PC-3 (cell line): ENCODE measurements around the gene NXPE4.

Source experiments
- CTCF ChIP-seq: fragments of 300-600 bp; sonication (generic); conservative IDR thresholded peaks from 2 replicates; pipeline ENCODE4 v1.5.1; 2017; ENCODE audit warnings: antibody characterized with exemption, low read depth, mild to moderate bottlenecking, low read length
- EZH2 ChIP-seq: fragments of 300-600 bp; sonication (generic); IDR thresholded peaks from one replicate; pipeline ENCODE4 v1.6.1; 2017; ENCODE audit warnings: antibody characterized with exemption, mild to moderate bottlenecking, low read length; ENCODE audit not compliant: unreplicated experiment
- EZH2phosphoT487 ChIP-seq: fragments of 300-600 bp; sonication (generic); IDR thresholded peaks from 2 replicates; pipeline ENCODE4 v1.6.1; 2018; ENCODE audit warnings: mild to moderate bottlenecking, antibody characterized with exemption, low read length, borderline replicate concordance

GRCh38 chr11:114553642-114554041 is 41.9 kb downstream of the NXPE4 start:
- TF ChIP-seq CTCF = no peak
- TF ChIP-seq EZH2 = no peak
- no peak for TF ChIP-seq EZH2phosphoT487
